SK-N-SH (cell line): ENCODE results near the gene MXRA8.

ENCODE experiments used
- MEF2A ChIP-seq: IDR thresholded peaks from 2 replicates; pipeline ENCODE4 v1.4.0; 2012; ENCODE audit warnings: low read depth, borderline replicate concordance
- NRF1 ChIP-seq: IDR thresholded peaks from 2 replicates; pipeline ENCODE4 v1.6.1; 2012; ENCODE audit warnings: low read depth, mild to moderate bottlenecking, low read length
- POLR2AphosphoS5 ChIP-seq: IDR thresholded peaks from 2 replicates; pipeline ENCODE4 v1.6.1; 2012; ENCODE audit warnings: low read depth, low read length
- TF ChIP-seq, protein P1 (sequence below): IDR thresholded peaks from 2 replicates; pipeline ENCODE4 v1.4.0; 2012; ENCODE audit warnings: low read depth

GRCh38 chr1:1311107-1312104 lies 46.9 kb downstream of the MXRA8 start:
- TF ChIP-seq NRF1 (no peak), MEF2A (no peak), POLR2AphosphoS5 (no peak)
- TF ChIP-seq, protein P1, sequence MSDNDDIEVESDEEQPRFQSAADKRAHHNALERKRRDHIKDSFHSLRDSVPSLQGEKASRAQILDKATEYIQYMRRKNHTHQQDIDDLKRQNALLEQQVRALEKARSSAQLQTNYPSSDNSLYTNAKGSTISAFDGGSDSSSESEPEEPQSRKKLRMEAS = no peak
